Spleen (tissue), 7 donors: ENCODE data around the gene ARVCF.

Experiments used
- POLR2A ChIP-seq, 3 donors: fragments of 450-650 bp; IDR thresholded peaks; one replicate each; pipeline ENCODE4 v1.5.1; 2017; ENCODE audit warnings: antibody characterized with exemption in 3 of 3, mild to moderate bottlenecking in 1 of 3
- TF ChIP-seq, protein P1 (sequence below), 11 experiments: fragments of 200-600 bp in 7 of 11; fragments of 450-650 bp in 4 of 11; sonication (generic) in 4 of 11; IDR thresholded peaks in 8 of 11; conservative IDR thresholded peaks in 3 of 11; 1 replicate in 7 of 11; 2 replicates in 4 of 11; pipeline versions ENCODE4 v1.4.0 to v1.8.0; 2016 to 2021; ENCODE audit warnings: antibody characterized with exemption in 11 of 11, inconsistent platforms in 4 of 11, mild to moderate bottlenecking in 1 of 11
- donor health status: DM: no; HTN: no; CAD: no; lungs with moderate emphysema.
- donor health status: DM: no; HTN: no; CAD: no.
- donor health status: DM: no; HTN: no; CAD: no.

GRCh38 chr22:20046730-20047129 lies 30.1 kb upstream of the ARVCF start:
- TF ChIP-seq, protein P1, sequence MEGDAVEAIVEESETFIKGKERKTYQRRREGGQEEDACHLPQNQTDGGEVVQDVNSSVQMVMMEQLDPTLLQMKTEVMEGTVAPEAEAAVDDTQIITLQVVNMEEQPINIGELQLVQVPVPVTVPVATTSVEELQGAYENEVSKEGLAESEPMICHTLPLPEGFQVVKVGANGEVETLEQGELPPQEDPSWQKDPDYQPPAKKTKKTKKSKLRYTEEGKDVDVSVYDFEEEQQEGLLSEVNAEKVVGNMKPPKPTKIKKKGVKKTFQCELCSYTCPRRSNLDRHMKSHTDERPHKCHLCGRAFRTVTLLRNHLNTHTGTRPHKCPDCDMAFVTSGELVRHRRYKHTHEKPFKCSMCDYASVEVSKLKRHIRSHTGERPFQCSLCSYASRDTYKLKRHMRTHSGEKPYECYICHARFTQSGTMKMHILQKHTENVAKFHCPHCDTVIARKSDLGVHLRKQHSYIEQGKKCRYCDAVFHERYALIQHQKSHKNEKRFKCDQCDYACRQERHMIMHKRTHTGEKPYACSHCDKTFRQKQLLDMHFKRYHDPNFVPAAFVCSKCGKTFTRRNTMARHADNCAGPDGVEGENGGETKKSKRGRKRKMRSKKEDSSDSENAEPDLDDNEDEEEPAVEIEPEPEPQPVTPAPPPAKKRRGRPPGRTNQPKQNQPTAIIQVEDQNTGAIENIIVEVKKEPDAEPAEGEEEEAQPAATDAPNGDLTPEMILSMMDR (IDR thresholded peaks at IDR 0.05 in 8 of 11, conservative IDR thresholded peaks at IDR 0.05 in 3 of 11): no peak
- TF ChIP-seq POLR2A (IDR thresholded peaks at IDR 0.05): no peak
